GM19463 (cell line): ENCODE measurements around the gene TTC39C.
A peak's percentile ranks its signal among the peaks of the same experiment; 100 is the strongest.

ENCODE experiments used
- ATAC-seq: cut with Tn5 transposase; IDR thresholded peaks from one replicate; pipeline ENCODE4 v1.9.1; 2021; ENCODE audit warnings: mild to moderate bottlenecking, moderate library complexity; ENCODE audit not compliant: unreplicated experiment

The TTC39C gene

GRCh38 chr18:24075767-24076597, 61.4 kb downstream of the TTC39C start:
- peak; percentile 97 for ATAC-seq

GRCh38 chr18:24076950-24077349, 62.4 kb downstream of the TTC39C start:
- no peak for ATAC-seq

DNA sequence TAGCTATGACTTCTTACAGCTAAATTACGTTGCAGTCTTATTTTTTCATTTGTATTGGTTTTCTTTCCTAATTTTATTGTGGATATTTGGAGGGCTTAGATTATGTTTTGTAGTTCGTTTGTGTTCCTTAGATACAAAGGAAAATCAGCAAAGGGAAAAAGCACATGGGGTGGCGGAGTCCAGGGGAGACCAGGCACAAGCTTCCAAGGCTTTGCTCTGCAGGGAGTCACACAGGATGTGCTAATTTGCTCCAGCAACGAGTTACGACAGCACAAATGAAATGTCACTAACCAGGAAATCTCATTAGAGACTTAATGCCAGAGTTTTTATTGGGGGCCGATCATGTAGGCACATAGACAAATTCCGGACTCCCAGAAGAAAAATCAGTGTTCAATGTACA, 63.8 kb downstream of the TTC39C start:
- no peak for ATAC-seq

DNA sequence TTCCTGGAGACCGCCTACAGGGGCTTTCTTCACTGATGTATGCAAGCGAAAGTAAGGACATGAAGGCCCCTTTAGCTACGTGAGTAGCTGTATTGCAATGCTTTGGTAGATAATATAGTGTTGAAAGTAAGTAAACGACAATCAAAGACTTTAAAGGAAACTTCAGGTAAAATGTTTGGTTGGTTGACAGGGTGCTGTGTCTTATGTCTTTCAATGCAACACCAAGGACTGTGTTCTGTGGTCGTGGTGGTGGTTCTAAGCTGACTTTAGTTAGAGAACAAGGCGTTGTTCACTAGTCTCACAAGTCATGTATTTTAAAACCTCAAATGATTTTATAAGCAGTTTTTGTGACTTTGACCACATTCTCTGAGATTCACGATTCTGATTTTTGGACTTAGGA, 66.3 kb downstream of the TTC39C start:
- no peak for ATAC-seq

DNA sequence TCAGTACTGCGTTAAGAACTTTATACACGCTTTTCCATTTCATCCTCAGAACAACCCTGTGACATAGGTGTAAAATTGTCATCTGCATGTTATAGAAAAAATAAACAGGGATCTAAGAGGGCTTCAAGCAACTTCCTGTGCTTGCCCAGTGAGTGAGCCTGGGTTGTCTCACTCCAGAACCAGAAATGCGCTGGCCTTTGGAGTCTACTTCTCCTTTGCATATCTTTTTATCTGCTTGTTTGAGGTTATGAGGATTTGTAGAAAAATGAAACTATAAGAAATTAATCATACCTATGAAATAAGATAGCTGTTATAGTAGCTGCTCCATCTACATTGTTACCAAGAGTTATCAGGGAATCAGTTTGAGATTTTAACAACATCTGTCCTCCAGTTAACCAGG, 69.0 kb downstream of the TTC39C start:
- no peak for ATAC-seq

GRCh38 chr18:24086082-24086481, 71.5 kb downstream of the TTC39C start:
- no peak for ATAC-seq

DNA sequence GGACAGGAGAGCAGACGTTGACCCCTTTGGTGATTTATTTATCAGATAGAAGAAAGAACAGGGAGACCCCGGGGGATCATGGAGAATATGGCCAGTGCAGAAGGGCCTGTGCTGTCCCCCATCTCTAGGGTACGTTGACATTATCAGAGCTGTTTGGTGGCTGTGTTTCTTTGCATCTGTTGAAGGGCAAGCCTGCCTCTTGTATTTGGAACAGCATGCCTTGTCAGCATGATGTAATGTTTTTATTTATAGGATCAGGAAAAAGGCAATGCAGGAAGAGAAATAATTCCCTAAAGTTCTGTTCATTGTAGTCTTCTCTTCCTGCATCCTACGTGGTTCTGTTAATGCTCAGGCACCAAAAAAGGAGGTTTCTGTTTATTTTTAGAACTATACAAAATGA, 74.5 kb downstream of the TTC39C start:
- ATAC-seq = no peak

- ATAC-seq = no peak
Measured at GRCh38 chr18:24089515-24090337, 75.2 kb downstream of the TTC39C start.

GRCh38 chr18:24090876-24091275, 76.3 kb downstream of the TTC39C start:
- ATAC-seq = no peak

GRCh38 chr18:24094561-24094960, 80.0 kb downstream of the TTC39C start:
- ATAC-seq = no peak

DNA sequence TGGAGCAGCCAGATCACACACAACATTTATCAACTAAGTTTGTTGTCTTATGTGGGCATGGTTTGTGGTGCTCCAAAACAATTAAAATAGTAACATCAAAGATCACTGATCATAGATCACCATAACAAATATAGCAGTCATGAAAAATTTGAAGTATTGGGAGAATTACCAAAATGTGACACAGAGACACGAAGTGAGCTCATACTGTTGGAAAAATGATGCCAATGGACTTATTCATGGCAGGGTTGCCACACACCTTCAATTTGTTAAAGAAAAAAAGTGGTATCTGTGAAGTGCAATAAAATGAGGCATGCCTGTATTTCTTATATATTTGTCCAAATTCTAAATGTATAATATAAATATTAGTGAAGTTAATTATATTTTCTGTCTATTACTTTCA, 81.4 kb downstream of the TTC39C start:
- ATAC-seq = no peak

DNA sequence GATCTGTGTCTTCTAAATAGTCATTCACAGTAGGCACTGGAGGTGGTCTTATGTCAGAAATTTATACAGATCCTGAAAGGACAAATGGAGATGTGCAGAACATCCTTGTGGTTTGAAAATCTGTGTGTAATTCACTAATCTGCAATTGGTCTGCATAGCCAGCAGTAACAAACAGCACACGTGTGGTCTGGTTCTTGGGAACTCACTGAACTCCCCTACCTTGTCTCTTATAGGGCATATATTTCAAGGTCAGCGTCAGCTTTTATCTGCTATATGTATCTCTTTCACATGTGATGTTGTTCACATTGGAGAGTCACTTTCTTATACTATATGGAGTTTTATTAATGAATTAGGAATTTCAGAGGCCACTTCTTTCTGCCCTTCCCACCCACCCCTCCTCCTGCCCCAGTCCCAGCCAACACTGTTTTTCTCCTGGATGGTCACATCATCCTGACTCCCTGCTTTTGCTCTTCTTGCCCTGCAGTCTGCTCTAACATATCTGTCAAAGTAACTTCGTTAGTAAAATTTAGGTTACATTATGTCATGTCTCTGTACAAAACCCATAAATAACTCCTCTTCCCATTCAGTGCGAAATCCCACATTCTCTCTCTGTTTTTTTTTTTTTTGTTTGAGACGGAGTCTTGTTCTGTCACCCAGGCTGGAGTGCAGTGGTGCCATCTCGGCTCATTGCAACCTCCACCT, 88.9 kb downstream of the TTC39C start:
- no peak for ATAC-seq

DNA sequence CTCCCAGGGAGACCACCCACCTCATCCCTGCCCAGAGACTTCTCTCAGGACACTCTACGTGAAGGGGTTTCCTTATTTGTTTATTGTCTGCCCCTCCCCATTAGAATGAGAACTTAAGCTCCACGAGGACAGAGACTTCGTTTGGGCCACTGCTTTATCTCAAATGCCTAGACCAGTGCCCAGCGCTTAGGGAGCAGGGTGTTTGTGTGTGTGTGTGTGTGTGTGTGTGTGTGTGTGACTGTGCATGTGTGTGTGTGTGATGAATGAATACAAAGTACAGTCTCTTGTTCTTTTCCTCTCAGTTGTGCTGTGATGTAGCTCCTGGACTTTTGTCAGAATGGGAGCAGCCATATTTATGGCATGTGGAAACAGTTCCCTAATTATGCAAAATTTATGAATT, 89.9 kb downstream of the TTC39C start:
- ATAC-seq = no peak

- ATAC-seq = no peak
Measured at GRCh38 chr18:24108641-24109040, 94.1 kb downstream of the TTC39C start.

- ATAC-seq = no peak
Measured at GRCh38 chr18:24111936-24112335, 97.4 kb downstream of the TTC39C start.

- no peak for ATAC-seq
Measured at GRCh38 chr18:24112464-24112863, 97.9 kb downstream of the TTC39C start.

GRCh38 chr18:24112874-24113615, 98.5 kb downstream of the TTC39C start:
- ATAC-seq = no peak

DNA sequence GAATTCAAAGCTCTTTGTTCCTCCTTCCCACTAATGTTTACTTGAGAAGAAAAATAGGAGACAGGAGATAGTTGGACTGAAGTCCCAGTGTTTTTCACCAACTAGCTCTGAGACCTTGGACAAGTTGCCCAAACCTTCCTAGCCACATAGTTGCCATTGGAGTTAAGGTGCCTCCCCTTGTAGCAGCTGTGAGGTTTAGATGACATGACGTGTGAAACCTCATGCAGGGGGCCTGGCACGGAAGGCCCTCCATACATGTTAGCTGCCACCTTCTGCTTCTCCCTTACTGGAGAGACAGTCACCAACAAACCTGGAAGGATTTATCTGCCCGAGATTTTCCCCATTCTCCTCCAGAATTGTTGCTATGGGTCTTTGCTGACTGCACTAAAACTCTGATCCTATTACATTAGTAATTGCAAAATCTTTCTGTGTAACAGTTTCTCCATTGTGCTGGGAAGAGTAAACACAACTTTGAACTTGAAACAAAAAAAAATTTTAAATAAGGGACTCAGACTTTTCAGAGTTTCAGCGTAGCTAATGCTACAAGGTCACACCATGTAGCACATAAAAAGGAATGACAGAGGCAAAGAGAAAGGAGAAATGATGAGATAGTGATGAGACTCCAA, 100.5 kb downstream of the TTC39C start:
- no peak for ATAC-seq

- no peak for ATAC-seq
Measured at GRCh38 chr18:24115628-24116027, 101.1 kb downstream of the TTC39C start.
